Neuronal stem cell (in vitro differentiated cells): ENCODE data around the gene ZNF771.
"Not testable (repeated sequence)": the region's sequence is repeated elsewhere in the genome, so short reads cannot be mapped to it uniquely, and the experiment has no call there.

ENCODE experiments used
- DNase-seq: peaks from one replicate; pipeline ENCODE4 v3.0.0-alpha.2; 2013; ENCODE audit warnings: low spot score
- H2AFZ ChIP-seq: one replicate; pipeline ENCODE4 v1.6.1; 2013; ENCODE audit warnings: mild to moderate bottlenecking, low read length, inconsistent platforms
- H2AK5ac ChIP-seq: 2 replicates; pipeline ENCODE4 v1.6.1; 2013; ENCODE audit warnings: low read depth, mild to moderate bottlenecking, inconsistent platforms, low read length, moderate library complexity, mixed read lengths
- H2BK120ac ChIP-seq: 2 replicates; pipeline ENCODE4 v1.6.1; 2013; ENCODE audit warnings: low read depth, mild to moderate bottlenecking, inconsistent platforms, low read length, moderate library complexity, mixed read lengths
- H2BK12ac ChIP-seq: one replicate; pipeline ENCODE4 v1.6.1; 2013; ENCODE audit warnings: low read length, inconsistent platforms
- H2BK15ac ChIP-seq: 2 replicates; pipeline ENCODE4 v1.6.1; 2013; ENCODE audit warnings: mild to moderate bottlenecking, low read length, inconsistent platforms, mixed read lengths
- H2BK5ac ChIP-seq: one replicate; pipeline ENCODE4 v1.6.1; 2013; ENCODE audit warnings: inconsistent platforms, mild to moderate bottlenecking, low read length, moderate library complexity
- H3K14ac ChIP-seq: one replicate; pipeline ENCODE4 v1.6.1; 2013; ENCODE audit warnings: low read length, inconsistent platforms
- H3K18ac ChIP-seq: 2 replicates; pipeline ENCODE4 v1.6.1; 2013; ENCODE audit warnings: low read length, inconsistent platforms
- H3K23ac ChIP-seq: 2 replicates; pipeline ENCODE4 v1.6.1; 2013; ENCODE audit warnings: low read depth, mild to moderate bottlenecking, mixed read lengths, low read length, inconsistent platforms; ENCODE audit not compliant: poor library complexity
- H3K27ac ChIP-seq: replicated peaks from 3 replicates; pipeline ENCODE4 v1.5.1; 2013; ENCODE audit warnings: low read length, inconsistent platforms
- H3K27me3 ChIP-seq, 3 experiments: 2 replicates each; pipeline ENCODE4 v1.6.1; 2013; ENCODE audit warnings: low read length in 3 of 3, mild to moderate bottlenecking in 2 of 3, inconsistent platforms in 1 of 3, low read depth in 1 of 3, mixed read lengths in 1 of 3, moderate library complexity in 1 of 3; ENCODE audit not compliant: control insufficient read depth in 3 of 3, insufficient read depth in 3 of 3
- H3K36me3 ChIP-seq, 2 donors: replicated peaks in 1 of 2; 2 replicates each; pipeline ENCODE4 v1.6.1; 2013; ENCODE audit warnings: low read length in 2 of 2; ENCODE audit not compliant: control insufficient read depth in 2 of 2, insufficient read depth in 2 of 2
- H3K4ac ChIP-seq: 2 replicates; pipeline ENCODE4 v1.6.1; 2013; ENCODE audit warnings: inconsistent platforms, mild to moderate bottlenecking, low read length, moderate library complexity
- H3K4me1 ChIP-seq, 2 donors: 1 replicate in 1 of 2; 2 replicates in 1 of 2; pipeline ENCODE4 v1.6.1; 2013; ENCODE audit warnings: low read length in 2 of 2, low read depth in 1 of 2; ENCODE audit not compliant: control insufficient read depth in 2 of 2, insufficient read depth in 1 of 2
- H3K4me2 ChIP-seq: one replicate; pipeline ENCODE4 v1.6.1; 2013; ENCODE audit warnings: mild to moderate bottlenecking, low read length, inconsistent platforms; ENCODE audit not compliant: insufficient read depth, poor library complexity, severe bottlenecking
- H3K4me3 ChIP-seq, 2 donors: 2 replicates each; pipeline ENCODE4 v1.5.1; 2013; ENCODE audit warnings: low read length in 2 of 2, mild to moderate bottlenecking in 2 of 2, inconsistent platforms in 1 of 2, moderate library complexity in 1 of 2
- H3K79me1 ChIP-seq: one replicate; pipeline ENCODE4 v1.6.1; 2013; ENCODE audit warnings: low read depth, mild to moderate bottlenecking, inconsistent platforms, low read length, moderate library complexity
- H3K9ac ChIP-seq: one replicate; pipeline ENCODE4 v1.6.1; 2013; ENCODE audit warnings: mild to moderate bottlenecking, low read depth, low read length, inconsistent platforms; ENCODE audit not compliant: poor library complexity
- H3K9me3 ChIP-seq, 2 donors: replicated peaks in 1 of 2; 2 replicates each; pipeline versions ENCODE3 to v1.6.1; 2013; ENCODE audit warnings: low read length in 2 of 2, mild to moderate bottlenecking in 2 of 2, inconsistent platforms in 1 of 2, low read depth in 1 of 2, mixed read lengths in 1 of 2, moderate library complexity in 1 of 2; ENCODE audit not compliant: control insufficient read depth in 2 of 2, insufficient read depth in 1 of 2
- H4K8ac ChIP-seq: one replicate; pipeline ENCODE4 v1.6.1; 2013; ENCODE audit warnings: low read depth, mild to moderate bottlenecking, inconsistent platforms, low read length, moderate library complexity
- H4K91ac ChIP-seq: one replicate; pipeline ENCODE4 v1.6.1; 2013; ENCODE audit warnings: low read length, low read depth, mild to moderate bottlenecking, inconsistent platforms; ENCODE audit not compliant: poor library complexity
- WGBS, 2 donors: extraction: QIAGEN DNeasy Blood & Tissue Kit; methylation state at CpG; one replicate each; pipeline ENCODE4 v1.1.7; 2013; ENCODE audit warnings: missing lambda C conversion rate in 2 of 2, mixed read lengths in 1 of 2; ENCODE audit not compliant: insufficient read length in 2 of 2, insufficient replicate concordance in 1 of 2; ENCODE audit errors: extremely low coverage in 2 of 2; 5-methylcytosine and 5-hydroxymethylcytosine counted together

The ZNF771 gene

DNA sequence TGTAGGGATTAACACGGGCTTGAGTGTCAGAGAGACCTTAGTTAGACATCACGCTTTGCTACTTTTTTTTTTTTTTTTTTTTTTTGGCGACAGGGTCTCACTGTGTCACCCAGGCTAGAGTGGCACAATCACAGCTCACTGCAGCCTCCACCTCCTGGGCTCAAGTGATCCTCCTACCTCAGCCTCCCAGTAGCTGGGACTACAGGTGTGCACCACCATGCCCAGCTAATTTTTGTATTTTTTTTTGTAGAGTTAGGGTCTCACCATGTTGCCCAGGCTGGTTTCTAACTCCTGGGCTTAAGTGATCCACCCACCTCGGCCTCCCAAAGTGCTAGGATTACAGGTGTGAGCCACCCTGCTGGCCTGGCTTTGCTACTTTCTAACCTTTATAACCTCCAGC is 10.8 kb upstream of the ZNF771 start:
- H3K27ac ChIP-seq, H2BK12ac ChIP-seq, DNase-seq: not testable (repeated sequence)

DNA sequence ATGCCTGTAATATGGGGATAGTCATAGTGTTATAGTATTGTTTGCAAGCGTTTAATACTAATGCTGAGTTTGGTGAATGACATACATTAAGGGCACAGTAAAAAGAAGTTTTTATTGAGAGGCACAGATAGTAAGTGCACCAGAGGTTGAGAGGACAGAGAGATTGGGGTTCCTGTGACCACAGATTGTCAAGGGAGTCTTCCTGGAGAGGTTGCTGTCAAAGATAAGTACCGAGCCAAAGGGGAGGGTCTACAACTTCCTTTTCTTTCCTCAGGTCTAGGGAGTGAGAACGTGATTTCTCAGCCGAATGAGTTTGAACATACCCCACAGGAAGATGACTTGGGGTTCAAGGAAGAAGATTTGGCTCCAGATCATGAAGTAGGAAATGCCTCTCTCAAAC is 10.3 kb upstream of the ZNF771 start:
- H3K4me3 ChIP-seq = no peak overlapping the region

More for the DNA sequence above, 10.8 kb upstream of the ZNF771 start:
- not testable (repeated sequence) for H2BK5ac ChIP-seq, H3K9ac ChIP-seq, H4K8ac ChIP-seq, H2AK5ac ChIP-seq, H2AFZ ChIP-seq, H3K27me3 ChIP-seq, H3K18ac ChIP-seq, H3K14ac ChIP-seq, H3K4me2 ChIP-seq, H4K91ac ChIP-seq, H2BK120ac ChIP-seq, H3K23ac ChIP-seq, H2BK15ac ChIP-seq, H3K9me3 ChIP-seq, H3K4ac ChIP-seq
- peak overlapping the region in 1 of 2 donors; percentile 70 for H3K4me3 ChIP-seq
- H3K79me1 ChIP-seq = peaks cover 15% of the 10 kb centered on the region
- WGBS, 2 donors = no CpG with 5 or more reads among the region's 4 CpGs
- H3K36me3 ChIP-seq = peaks cover 18 to 37% of the 10 kb centered on the region in 2 donors
- H3K4me1 ChIP-seq = peaks cover 20 to 23% of the 10 kb centered on the region in 2 donors

DNA sequence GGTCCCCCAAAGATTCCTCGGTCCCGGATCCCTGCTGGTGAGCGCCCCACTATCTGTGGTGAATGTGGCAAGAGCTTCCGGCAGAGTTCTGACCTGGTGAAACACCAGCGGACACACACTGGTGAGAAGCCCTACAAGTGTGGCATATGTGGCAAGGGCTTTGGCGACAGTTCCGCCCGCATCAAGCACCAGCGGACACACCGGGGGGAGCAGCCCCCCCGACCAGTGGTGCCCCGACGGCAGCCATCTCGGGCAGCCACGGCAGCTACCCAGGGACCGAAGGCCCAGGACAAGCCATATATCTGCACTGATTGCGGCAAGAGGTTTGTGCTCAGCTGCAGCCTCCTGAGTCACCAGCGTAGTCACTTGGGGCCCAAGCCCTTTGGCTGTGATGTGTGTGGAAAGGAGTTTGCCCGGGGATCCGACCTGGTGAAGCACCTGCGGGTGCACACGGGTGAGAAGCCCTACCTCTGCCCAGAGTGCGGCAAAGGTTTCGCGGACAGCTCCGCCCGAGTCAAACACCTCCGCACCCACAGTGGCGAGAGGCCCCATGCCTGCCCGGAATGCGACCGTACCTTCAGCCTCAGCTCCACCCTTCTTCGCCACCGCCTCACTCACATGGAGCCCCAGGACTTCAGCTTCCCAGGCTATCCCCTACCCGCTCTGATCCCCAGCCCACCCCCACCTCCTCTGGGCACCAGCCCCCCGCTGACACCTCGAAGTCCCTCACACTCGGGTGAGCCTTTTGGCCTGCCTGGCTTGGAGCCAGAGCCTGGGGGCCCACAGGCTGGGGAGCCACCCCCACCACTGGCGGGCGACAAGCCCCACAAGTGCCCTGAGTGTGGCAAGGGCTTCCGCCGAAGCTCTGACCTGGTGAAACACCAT is 9.4 kb upstream of the ZNF771 start:
- H3K27ac ChIP-seq = no peak overlapping the region
- peaks cover 18 to 37% of the 10 kb centered on the region in 2 donors for H3K36me3 ChIP-seq
- peaks cover 15% of the 10 kb centered on the region for H3K79me1 ChIP-seq
- H3K4ac ChIP-seq = no peak overlapping the region
- no peaks in the 10 kb centered on the region for H3K27me3 ChIP-seq
- H3K4me3 ChIP-seq = no peak overlapping the region
- DNase-seq = no peak
- no peak overlapping the region for H3K14ac ChIP-seq
- H3K23ac ChIP-seq = peak overlapping the region; percentile 18
- H4K8ac ChIP-seq = no peak overlapping the region
- WGBS, 2 donors = no CpG with 5 or more reads among the region's 42 CpGs
- peak overlapping the region; percentile 72 for H3K9ac ChIP-seq
- peak overlapping the region; percentile 68 for H2AK5ac ChIP-seq
- no peak overlapping the region for H2AFZ ChIP-seq
- H2BK5ac ChIP-seq = peak overlapping the region; percentile 93
- no peaks in the 10 kb centered on the region for H3K9me3 ChIP-seq
- no peak overlapping the region for H2BK120ac ChIP-seq
- H2BK15ac ChIP-seq = peak overlapping the region; percentile 78
- H3K4me1 ChIP-seq = peaks cover 20 to 23% of the 10 kb centered on the region in 2 donors
- peak overlapping the region; percentile 63 for H2BK12ac ChIP-seq
- no peak overlapping the region for H3K18ac ChIP-seq
- H3K4me2 ChIP-seq = no peak overlapping the region
- no peak overlapping the region for H4K91ac ChIP-seq

More for the DNA sequence above, 10.3 kb upstream of the ZNF771 start:
- H3K23ac ChIP-seq = no peak overlapping the region
- no peak overlapping the region for H3K4ac ChIP-seq
- H2BK15ac ChIP-seq = no peak overlapping the region
- no peak overlapping the region for H3K9ac ChIP-seq
- no peaks in the 10 kb centered on the region for H3K9me3 ChIP-seq
- no peak overlapping the region for H2BK5ac ChIP-seq
- no peak overlapping the region for H3K27ac ChIP-seq
- no peak for DNase-seq
- no peak overlapping the region for H2BK120ac ChIP-seq
- peaks cover 20 to 23% of the 10 kb centered on the region in 2 donors for H3K4me1 ChIP-seq
- no peak overlapping the region for H2BK12ac ChIP-seq
- no peak overlapping the region for H4K8ac ChIP-seq
- no peak overlapping the region for H3K4me2 ChIP-seq
- H4K91ac ChIP-seq = no peak overlapping the region
- no CpG with 5 or more reads among the region's 4 CpGs for WGBS, 2 donors
- H3K18ac ChIP-seq = no peak overlapping the region
- peaks cover 18 to 37% of the 10 kb centered on the region in 2 donors for H3K36me3 ChIP-seq
- no peak overlapping the region for H2AK5ac ChIP-seq
- H3K14ac ChIP-seq = no peak overlapping the region
- H3K79me1 ChIP-seq = peaks cover 15% of the 10 kb centered on the region
- H3K27me3 ChIP-seq = no peaks in the 10 kb centered on the region
- no peak overlapping the region for H2AFZ ChIP-seq

DNA sequence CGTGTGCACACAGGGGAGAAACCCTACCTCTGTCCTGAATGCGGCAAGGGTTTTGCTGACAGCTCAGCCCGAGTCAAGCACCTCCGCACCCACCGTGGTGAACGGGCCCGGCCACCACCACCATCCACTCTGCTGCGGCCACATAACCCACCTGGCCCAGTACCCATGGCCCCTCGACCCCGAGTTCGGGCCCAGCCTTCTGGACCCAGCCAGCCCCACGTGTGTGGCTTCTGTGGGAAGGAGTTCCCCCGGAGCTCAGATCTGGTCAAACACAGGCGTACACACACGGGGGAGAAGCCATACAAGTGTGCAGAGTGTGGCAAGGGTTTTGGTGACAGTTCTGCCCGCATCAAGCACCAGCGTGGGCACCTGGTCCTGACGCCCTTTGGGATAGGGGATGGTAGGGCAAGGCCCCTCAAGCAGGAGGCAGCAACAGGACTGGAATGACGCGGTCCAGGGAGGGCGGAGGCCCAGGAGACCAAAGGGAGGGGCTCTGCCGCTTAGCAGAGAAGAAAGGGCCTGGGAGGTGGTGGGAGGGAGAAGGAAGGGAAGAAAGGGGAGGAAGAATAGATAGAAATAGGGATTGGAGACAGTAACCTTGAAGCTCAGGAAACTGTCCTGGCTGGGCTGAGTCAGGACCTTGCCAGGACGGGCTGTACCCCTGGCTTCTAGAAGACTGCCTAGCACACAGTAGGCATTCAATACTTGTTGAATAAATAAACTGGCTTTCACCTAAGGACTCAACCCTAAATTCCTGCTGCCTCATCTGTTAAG is 8.6 kb upstream of the ZNF771 start:
- Histone ChIP-seq H3K14ac (peak overlapping the region; percentile 26), H3K79me1 (peaks cover 15% of the 10 kb centered on the region), H2BK5ac (peak overlapping the region; percentile 93), H2BK12ac (peak overlapping the region; percentile 63), H3K9me3 (no peaks in the 10 kb centered on the region), H3K4me2 (no peak overlapping the region), H3K18ac (peak overlapping the region; percentile 41), H2AFZ (no peak overlapping the region), H3K36me3 (peaks cover 18 to 37% of the 10 kb centered on the region in 2 donors), H3K4me1 (peaks cover 17 to 23% of the 10 kb centered on the region in 2 donors), H3K4me3 (no peak overlapping the region), H3K27ac (peak overlapping the region; percentile 99), H2BK120ac (no peak overlapping the region), H2BK15ac (peak overlapping the region; percentile 78), H3K23ac (peak overlapping the region; percentile 18), H4K91ac (no peak overlapping the region), H3K4ac (no peak overlapping the region), H2AK5ac (peak overlapping the region; percentile 68), H3K9ac (peak overlapping the region; percentile 72), H4K8ac (no peak overlapping the region), H3K27me3 (no peaks in the 10 kb centered on the region)
- DNase-seq = no peak
- no CpG with 5 or more reads among the region's 23 CpGs for WGBS, 2 donors
